ENCODE measurements around the gene FAM20A.

DNA sequence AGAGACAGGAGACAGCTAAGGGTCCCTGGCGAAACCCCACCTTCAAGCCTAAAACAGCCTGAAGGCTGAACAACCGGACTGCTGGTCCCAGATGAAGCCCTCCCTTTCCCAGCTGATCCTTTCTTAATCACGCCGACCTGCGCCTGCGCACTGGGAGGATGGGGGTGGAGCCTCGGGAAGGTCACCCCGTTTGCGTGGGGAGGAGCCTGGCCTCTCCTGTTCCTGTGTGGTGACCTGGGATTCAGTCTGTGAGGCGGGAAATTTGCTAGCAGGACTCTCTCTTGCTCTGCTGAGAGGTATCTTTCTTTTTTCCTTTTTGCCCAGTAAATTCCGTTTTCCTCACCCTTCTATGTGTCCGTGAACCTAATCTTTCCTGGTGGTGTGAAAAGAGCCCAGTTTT is 9.6 kb downstream of the FAM20A start:
- TF ChIP-seq, protein P1, sequence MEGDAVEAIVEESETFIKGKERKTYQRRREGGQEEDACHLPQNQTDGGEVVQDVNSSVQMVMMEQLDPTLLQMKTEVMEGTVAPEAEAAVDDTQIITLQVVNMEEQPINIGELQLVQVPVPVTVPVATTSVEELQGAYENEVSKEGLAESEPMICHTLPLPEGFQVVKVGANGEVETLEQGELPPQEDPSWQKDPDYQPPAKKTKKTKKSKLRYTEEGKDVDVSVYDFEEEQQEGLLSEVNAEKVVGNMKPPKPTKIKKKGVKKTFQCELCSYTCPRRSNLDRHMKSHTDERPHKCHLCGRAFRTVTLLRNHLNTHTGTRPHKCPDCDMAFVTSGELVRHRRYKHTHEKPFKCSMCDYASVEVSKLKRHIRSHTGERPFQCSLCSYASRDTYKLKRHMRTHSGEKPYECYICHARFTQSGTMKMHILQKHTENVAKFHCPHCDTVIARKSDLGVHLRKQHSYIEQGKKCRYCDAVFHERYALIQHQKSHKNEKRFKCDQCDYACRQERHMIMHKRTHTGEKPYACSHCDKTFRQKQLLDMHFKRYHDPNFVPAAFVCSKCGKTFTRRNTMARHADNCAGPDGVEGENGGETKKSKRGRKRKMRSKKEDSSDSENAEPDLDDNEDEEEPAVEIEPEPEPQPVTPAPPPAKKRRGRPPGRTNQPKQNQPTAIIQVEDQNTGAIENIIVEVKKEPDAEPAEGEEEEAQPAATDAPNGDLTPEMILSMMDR (IDR thresholded peaks at IDR 0.05 in 4 of 5, conservative IDR thresholded peaks at IDR 0.05 in 1 of 5), result no peak
- TF ChIP-seq POLR2A (IDR thresholded peaks at IDR 0.05), result no peak

All from gastrocnemius medialis (tissue), 4 donors.